Measurements from ENCODE around the gene PRDM16.

PRDM16 gene

DNA sequence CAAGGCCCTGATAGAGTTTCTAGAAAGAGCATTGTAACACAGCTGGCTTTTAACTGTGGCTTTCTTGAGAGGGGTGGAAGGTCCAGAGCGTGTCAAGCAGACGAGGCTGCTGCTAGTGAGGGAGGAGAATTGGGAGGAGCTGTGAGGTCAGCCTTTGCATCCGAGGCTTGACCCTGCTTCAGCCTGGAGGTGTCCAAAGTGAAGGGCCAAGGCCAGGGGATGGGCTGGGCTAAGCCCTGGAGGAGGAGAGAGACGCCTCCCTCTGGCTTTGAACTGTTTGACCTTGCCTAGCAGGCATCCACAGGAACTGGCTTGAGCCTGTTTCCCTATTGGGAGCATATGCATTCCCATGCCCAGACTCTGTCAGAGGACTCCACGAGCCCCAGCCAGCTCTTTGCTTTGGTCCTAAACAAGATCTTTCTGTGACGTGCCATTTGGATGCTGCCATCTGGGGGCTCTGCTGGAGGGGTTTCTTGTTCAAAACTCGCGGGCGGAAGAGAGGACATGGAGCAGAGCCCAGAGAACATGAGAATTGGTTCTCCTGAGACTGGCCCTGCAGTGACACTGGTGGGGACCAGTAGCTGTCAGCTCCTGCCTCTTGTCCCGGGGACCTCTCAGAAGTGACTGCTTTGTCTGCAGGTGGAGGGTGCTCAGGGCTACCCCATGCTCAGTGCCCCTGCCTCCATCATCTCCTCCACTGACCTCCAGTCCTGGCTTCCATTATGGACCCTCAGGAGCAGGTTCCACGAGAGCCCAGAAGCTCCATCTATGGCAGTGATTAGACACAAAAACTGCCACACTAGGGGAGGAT, 42.2 kb upstream of the PRDM16 start:
- DNase-seq (ENCODE audit: extremely low read depth, insufficient read length): no peak
- Histone ChIP-seq H3K4me3 (replicated peaks; ENCODE audit: low read depth, low read length) (no peak overlapping the region), H3K27me3 (replicated peaks; ENCODE audit: control insufficient read depth, insufficient read depth, low read length) (no peaks in the 10 kb centered on the region)

DNA sequence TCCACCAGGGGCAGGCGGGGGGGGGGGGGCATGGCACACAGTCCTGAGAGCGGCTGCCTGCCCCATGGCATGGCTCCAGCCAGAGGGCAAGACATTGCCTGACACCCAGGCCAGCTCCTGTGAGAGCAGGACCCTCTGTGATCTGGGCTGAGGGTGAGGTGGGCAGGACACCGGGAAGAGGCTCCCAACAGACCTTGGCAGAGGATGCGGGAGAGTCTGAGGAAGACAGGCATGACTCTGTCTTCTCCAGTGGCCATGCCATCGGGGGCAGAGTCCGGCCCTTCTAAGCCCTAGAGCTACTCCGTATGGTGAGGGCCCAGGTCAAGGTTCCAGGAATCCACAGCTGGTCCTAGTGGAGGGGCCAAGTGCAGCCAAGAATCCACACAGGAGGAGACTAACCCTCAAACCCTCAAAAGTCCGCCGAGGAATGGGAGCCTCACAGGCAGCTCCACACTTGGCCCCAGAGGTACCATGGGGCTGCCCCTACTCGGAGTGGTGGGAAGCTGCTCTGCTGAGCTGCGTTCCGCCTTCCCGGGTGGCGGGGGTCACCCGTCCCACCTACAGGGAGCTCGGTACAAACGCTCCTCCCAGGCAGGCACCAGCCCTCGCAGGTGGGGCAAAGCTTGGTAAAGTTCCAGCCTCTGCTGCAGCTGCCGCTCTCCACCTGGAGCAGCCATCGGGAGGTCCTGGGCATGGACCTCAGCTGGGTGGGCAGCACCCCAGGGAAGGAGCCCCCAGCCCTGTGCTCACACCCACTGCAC, 41.2 kb upstream of the PRDM16 start:
- Histone ChIP-seq H3K4me3 (replicated peaks; ENCODE audit: low read depth, low read length) (no peak overlapping the region), H3K27me3 (replicated peaks; ENCODE audit: control insufficient read depth, insufficient read depth, low read length) (no peaks in the 10 kb centered on the region), H3K36me3 (ENCODE audit: control insufficient read depth, insufficient read depth, low read length) (no peaks in the 10 kb centered on the region)
- no peak for DNase-seq (ENCODE audit: extremely low read depth, insufficient read length)
- TF ChIP-seq, protein P1, sequence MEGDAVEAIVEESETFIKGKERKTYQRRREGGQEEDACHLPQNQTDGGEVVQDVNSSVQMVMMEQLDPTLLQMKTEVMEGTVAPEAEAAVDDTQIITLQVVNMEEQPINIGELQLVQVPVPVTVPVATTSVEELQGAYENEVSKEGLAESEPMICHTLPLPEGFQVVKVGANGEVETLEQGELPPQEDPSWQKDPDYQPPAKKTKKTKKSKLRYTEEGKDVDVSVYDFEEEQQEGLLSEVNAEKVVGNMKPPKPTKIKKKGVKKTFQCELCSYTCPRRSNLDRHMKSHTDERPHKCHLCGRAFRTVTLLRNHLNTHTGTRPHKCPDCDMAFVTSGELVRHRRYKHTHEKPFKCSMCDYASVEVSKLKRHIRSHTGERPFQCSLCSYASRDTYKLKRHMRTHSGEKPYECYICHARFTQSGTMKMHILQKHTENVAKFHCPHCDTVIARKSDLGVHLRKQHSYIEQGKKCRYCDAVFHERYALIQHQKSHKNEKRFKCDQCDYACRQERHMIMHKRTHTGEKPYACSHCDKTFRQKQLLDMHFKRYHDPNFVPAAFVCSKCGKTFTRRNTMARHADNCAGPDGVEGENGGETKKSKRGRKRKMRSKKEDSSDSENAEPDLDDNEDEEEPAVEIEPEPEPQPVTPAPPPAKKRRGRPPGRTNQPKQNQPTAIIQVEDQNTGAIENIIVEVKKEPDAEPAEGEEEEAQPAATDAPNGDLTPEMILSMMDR (IDR thresholded peaks at IDR 0.05; ENCODE audit: insufficient read depth, low read length, poor library complexity, severe bottlenecking): no peak

More for the DNA sequence above, 42.2 kb upstream of the PRDM16 start:
- no peaks in the 10 kb centered on the region for H3K36me3 ChIP-seq (ENCODE audit: control insufficient read depth, insufficient read depth, low read length)
- TF ChIP-seq, protein P1 (IDR thresholded peaks at IDR 0.05; ENCODE audit: insufficient read depth, low read length, poor library complexity, severe bottlenecking): no peak

DNA sequence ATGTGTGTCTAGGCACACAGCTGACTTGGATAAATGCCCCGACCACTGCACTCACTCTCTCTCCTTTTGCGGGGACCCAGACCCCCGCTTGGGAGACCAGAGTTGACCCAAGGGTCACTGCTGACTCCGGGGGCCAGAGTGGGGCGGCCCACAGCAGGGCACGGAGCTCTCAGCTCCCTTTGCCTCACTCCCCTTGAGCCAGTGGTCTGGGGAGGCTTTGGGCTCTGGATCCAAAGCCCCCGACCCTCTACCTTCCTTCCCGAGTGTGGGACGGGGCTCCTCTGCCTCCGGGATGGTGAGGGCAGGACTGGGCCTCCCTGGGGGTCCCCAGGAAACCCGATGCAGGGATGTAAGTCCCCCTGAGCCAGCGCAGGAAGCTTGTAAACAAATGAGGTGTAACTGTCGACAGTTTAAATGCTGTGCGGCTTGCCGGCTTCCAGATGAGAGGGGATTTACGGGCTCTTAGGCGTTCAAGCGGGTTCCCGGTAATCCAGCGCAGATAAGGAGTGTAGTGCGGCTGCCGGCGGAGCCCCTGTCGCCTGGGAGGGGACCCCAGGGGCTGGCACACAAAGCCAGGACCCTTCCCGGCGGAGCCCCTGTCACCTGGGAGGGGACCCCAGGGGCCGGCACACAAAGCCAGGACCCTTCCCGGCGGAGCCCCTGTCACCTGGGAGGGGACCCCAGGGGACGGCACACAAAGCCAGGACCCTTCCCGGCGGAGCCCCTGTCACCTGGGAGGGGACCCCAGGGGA, 40.3 kb upstream of the PRDM16 start:
- Histone ChIP-seq H3K4me3 (replicated peaks; ENCODE audit: low read depth, low read length) (no peak overlapping the region), H3K36me3 (ENCODE audit: control insufficient read depth, insufficient read depth, low read length) (no peaks in the 10 kb centered on the region), H3K27me3 (replicated peaks; ENCODE audit: control insufficient read depth, insufficient read depth, low read length) (no peaks in the 10 kb centered on the region)
- TF ChIP-seq, protein P1 (IDR thresholded peaks at IDR 0.05; ENCODE audit: insufficient read depth, low read length, poor library complexity, severe bottlenecking): no peak
- no peak for DNase-seq (ENCODE audit: extremely low read depth, insufficient read length)

DNA sequence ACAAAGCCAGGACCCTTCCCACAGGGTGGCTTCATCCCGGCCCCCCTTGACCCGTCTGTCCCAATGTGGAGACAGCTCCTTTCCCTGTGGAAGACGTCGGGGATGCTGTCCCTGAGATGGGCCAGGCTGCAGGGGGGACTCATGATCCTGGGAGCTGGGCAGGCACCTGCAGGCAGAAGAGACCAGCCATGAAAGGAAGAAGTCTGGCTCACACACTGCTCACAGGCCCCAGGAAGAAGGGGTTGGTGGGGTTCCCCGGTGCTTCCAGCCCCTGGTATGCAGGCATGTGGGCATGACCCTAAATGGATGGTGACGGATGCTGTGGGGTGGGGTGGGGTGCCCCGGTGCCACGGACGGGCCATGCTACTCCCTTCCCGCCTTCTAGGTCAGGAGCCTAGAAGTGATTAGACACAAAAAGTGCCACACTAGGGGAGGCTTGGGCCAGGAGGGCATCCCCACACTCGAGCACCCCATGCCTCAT, 39.5 kb upstream of the PRDM16 start:
- no peaks in the 10 kb centered on the region for H3K36me3 ChIP-seq (ENCODE audit: control insufficient read depth, insufficient read depth, low read length)
- TF ChIP-seq, protein P1 (IDR thresholded peaks at IDR 0.05; ENCODE audit: insufficient read depth, low read length, poor library complexity, severe bottlenecking): no peak
- no peak for DNase-seq (ENCODE audit: extremely low read depth, insufficient read length)
- no peak overlapping the region for H3K4me3 ChIP-seq (replicated peaks; ENCODE audit: low read depth, low read length)
- H3K27me3 ChIP-seq (replicated peaks; ENCODE audit: control insufficient read depth, insufficient read depth, low read length): no peaks in the 10 kb centered on the region

DNA sequence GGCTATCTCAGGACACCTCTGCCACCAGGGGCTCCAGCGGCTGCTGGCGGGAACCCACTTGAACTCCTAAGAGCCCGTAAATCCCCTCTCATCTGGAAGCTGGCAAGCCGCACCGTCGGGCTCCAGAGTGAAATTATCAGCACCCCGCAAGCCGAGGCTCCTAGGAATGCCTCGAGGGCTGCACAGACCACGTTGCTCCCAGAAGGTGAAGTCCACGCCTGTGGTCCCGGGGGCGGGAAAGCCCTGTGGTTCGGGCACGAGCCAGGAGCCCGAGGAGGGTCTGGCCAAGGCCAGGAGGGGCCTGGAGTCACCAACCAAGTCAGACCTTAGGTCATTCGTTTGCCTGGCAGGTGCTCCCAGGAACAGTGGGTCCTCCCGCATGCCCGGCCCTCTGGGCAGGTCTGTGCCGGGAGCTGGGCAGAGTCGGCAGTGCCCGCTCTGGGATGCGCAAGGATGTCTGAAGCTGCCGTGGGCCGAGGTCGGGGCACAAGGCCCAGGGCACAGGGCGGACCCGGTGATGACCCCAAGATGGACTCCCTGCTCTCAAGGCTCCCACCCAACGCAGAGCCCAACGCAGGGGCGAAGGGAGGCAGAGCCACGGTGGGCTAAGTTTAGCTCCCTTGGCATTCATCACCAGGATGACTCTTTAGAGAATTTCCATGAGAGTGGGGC, 38.9 kb upstream of the PRDM16 start:
- Histone ChIP-seq H3K36me3 (ENCODE audit: control insufficient read depth, insufficient read depth, low read length) (no peaks in the 10 kb centered on the region), H3K27me3 (replicated peaks; ENCODE audit: control insufficient read depth, insufficient read depth, low read length) (no peaks in the 10 kb centered on the region), H3K4me3 (replicated peaks; ENCODE audit: low read depth, low read length) (no peak overlapping the region)
- no peak for DNase-seq (ENCODE audit: extremely low read depth, insufficient read length)
- TF ChIP-seq, protein P1 (IDR thresholded peaks at IDR 0.05; ENCODE audit: insufficient read depth, low read length, poor library complexity, severe bottlenecking): no peak

Measured in GM06990 (cell line).